Prostate gland (tissue), 2 donors: ENCODE data around the gene GPR180. TPM values are rescaled to one million over a fixed set of nuclear protein-coding genes. Genes with fewer than 3 reads are reported as not detected.

ENCODE experiments used
- DNase-seq: peaks from one replicate; pipeline ENCODE4 v3.0.0-alpha.2; 2019; ENCODE audit warnings: low spot score
- H3K27ac ChIP-seq, 2 donors: fragments of 200-600 bp; sonication (generic); 2 replicates each; pipeline ENCODE4 v1.5.1; 2017 to 2019
- H3K27me3 ChIP-seq: fragments of 200-600 bp; sonication (generic); replicated peaks from 2 replicates; pipeline ENCODE4 v1.5.1; 2019; ENCODE audit not compliant: insufficient read depth
- H3K36me3 ChIP-seq, 2 donors: fragments of 200-600 bp; sonication (generic); 1 replicate in 1 of 2; 2 replicates in 1 of 2; pipeline versions ENCODE4 v1.5.1 to v1.8.1; 2017 to 2019
- H3K4me1 ChIP-seq: fragments of 200-600 bp; sonication (generic); replicated peaks from 2 replicates; pipeline ENCODE4 v1.5.1; 2019
- H3K4me3 ChIP-seq, 2 donors: fragments of 200-600 bp; sonication (generic); 2 replicates each; pipeline ENCODE4 v1.5.1; 2017 to 2019
- H3K9me3 ChIP-seq: fragments of 200-600 bp; sonication (generic); 2 replicates; pipeline ENCODE4 v1.5.1; 2017
- CTCF ChIP-seq, 4 experiments: fragments of 200-600 bp in 2 of 4; fragments of 450-650 bp in 2 of 4; sonication (generic) in 2 of 4; IDR thresholded peaks; 1 replicate in 3 of 4; 2 replicates in 1 of 4; pipeline ENCODE4 v1.5.1; 2016 to 2019; ENCODE audit warnings: antibody characterized with exemption in 4 of 4, mild to moderate bottlenecking in 2 of 4, moderate library complexity in 2 of 4
- POLR2A ChIP-seq: fragments of 450-650 bp; IDR thresholded peaks from one replicate; pipeline ENCODE4 v1.6.1; 2016; ENCODE audit warnings: antibody characterized with exemption, mild to moderate bottlenecking
- POLR2AphosphoS5 ChIP-seq: sonication (generic); formaldehyde crosslinking; IDR thresholded peaks from one replicate; pipeline ENCODE4 v1.6.1; 2017; ENCODE audit warnings: antibody characterized with exemption
- WGBS: methylation state at CpG from one replicate; pipeline ENCODE4 v1.1.5; 2018; 5-methylcytosine and 5-hydroxymethylcytosine counted together
- intact Hi-C: fragments of 100-400 bp; cut with DNase I; formaldehyde crosslinking; loops from one replicate; pipeline ENCODE4 v1.14.2; 2022
- total RNA-seq, 2 donors: library from RNA; depleted of rRNA; stranded (reverse); fragments of >200 nt; gene quantifications; one replicate each; pipeline ENCODE4 v1.1.0, GENCODE V29; 2016

The GPR180 gene
- total RNA-seq, 2 donors from 2014 or later: 2.7 to 5.4 TPM

GRCh38 chr13:94609196-94609595 lies 7.5 kb downstream of the GPR180 start:
- Histone ChIP-seq H3K4me1 (no peaks in the 10 kb centered on the region), H3K36me3 (peaks cover 0 to 6% of the 10 kb centered on the region in 2 donors), H3K4me3 (no peak overlapping the region), H3K27ac (no peak overlapping the region), H3K27me3 (no peaks in the 10 kb centered on the region), H3K9me3 (no peaks in the 10 kb centered on the region)
- no peak for DNase-seq
- intact Hi-C loops: no loop called here
- TF ChIP-seq CTCF (IDR thresholded peaks at IDR 0.05) (no peak), POLR2AphosphoS5 (no peak), POLR2A (no peak)
- WGBS: 96% methylated on average over 2 of the region's 2 CpGs

GRCh38 chr13:94610475-94610874 lies 8.8 kb downstream of the GPR180 start:
- Histone ChIP-seq H3K27ac (no peak overlapping the region), H3K4me1 (no peaks in the 10 kb centered on the region), H3K4me3 (no peak overlapping the region), H3K27me3 (no peaks in the 10 kb centered on the region), H3K9me3 (no peaks in the 10 kb centered on the region), H3K36me3 (peaks cover 0 to 6% of the 10 kb centered on the region in 2 donors)
- TF ChIP-seq POLR2AphosphoS5 (no peak), POLR2A (no peak), CTCF (IDR thresholded peaks at IDR 0.05) (no peak)
- WGBS: 92% methylated on average over 5 of the region's 5 CpGs
- intact Hi-C loops: no loop called here
- no peak for DNase-seq

- Histone ChIP-seq H3K4me1 (no peaks in the 10 kb centered on the region), H3K27me3 (no peaks in the 10 kb centered on the region), H3K4me3 (no peak overlapping the region), H3K36me3 (no peaks in the 10 kb centered on the region), H3K27ac (no peak overlapping the region), H3K9me3 (no peaks in the 10 kb centered on the region)
- 46% methylated on average over 4 of the region's 4 CpGs for WGBS
- no peak for DNase-seq
- TF ChIP-seq POLR2AphosphoS5 (no peak), CTCF (IDR thresholded peaks at IDR 0.05) (no peak), POLR2A (no peak)
- intact Hi-C loops: no loop called here
Observed at GRCh38 chr13:94612050-94612449, 10.4 kb downstream of the GPR180 start.

GRCh38 chr13:94613051-94613450 lies 11.4 kb downstream of the GPR180 start:
- no peak for TF ChIP-seq CTCF (IDR thresholded peaks at IDR 0.05)
- TF ChIP-seq POLR2AphosphoS5: no peak
- no peak for TF ChIP-seq POLR2A
- H3K9me3 ChIP-seq: no peaks in the 10 kb centered on the region
- H3K36me3 ChIP-seq: no peaks in the 10 kb centered on the region
- no peak for DNase-seq
- H3K27ac ChIP-seq: no peak overlapping the region
- H3K4me3 ChIP-seq: no peak overlapping the region
- intact Hi-C loops: no loop called here
- H3K4me1 ChIP-seq: no peaks in the 10 kb centered on the region
- no peaks in the 10 kb centered on the region for H3K27me3 ChIP-seq

- Histone ChIP-seq H3K4me3 (no peak overlapping the region), H3K27me3 (no peaks in the 10 kb centered on the region), H3K27ac (no peak overlapping the region), H3K9me3 (no peaks in the 10 kb centered on the region), H3K36me3 (no peaks in the 10 kb centered on the region), H3K4me1 (no peaks in the 10 kb centered on the region)
- intact Hi-C loops: loop anchor here (2.0 kb wide), 1 partner anchor 183 kb away; no protein-coding TSS in a partner anchor
- 61% methylated on average over 4 of the region's 4 CpGs for WGBS
- TF ChIP-seq CTCF (IDR thresholded peaks at IDR 0.05) (peak in 3 of 4 experiments; percentile 51 to 66 (median 64)), POLR2AphosphoS5 (no peak)
- DNase-seq: no peak
Observed at GRCh38 chr13:94617389-94618000, 15.8 kb downstream of the GPR180 start.
